Fibroblast of skin of right biceps (primary cell): ENCODE data around the gene NGEF.
A peak's percentile ranks its signal among the peaks of the same experiment; 100 is the strongest.
"Not testable (repeated sequence)": the region's sequence is repeated elsewhere in the genome, so short reads cannot be mapped to it uniquely, and the experiment has no call there.

Source experiments
- DNase-seq: peaks from one replicate; pipeline ENCODE4 v3.0.0-alpha.2; 2013

The NGEF gene

GRCh38 chr2:232925153-232925820 lies 87.8 kb downstream of the NGEF start:
- DNase-seq: no peak

- DNase-seq: no peak
These were observed 88.6 kb downstream of the NGEF start for GRCh38 chr2:232924433-232924832.

- no peak for DNase-seq
These were observed 92.3 kb downstream of the NGEF start for GRCh38 chr2:232920760-232921159.

GRCh38 chr2:232920055-232920454 lies 93.0 kb downstream of the NGEF start:
- no peak for DNase-seq

- DNase-seq: no peak
These were observed 93.9 kb downstream of the NGEF start for GRCh38 chr2:232919141-232919540.

- DNase-seq: no peak
These were observed 99.2 kb downstream of the NGEF start for GRCh38 chr2:232913903-232914302.

GRCh38 chr2:232911712-232912277 lies 101.3 kb downstream of the NGEF start:
- no peak for DNase-seq

GRCh38 chr2:232910376-232910775 lies 102.7 kb downstream of the NGEF start:
- DNase-seq: no peak

GRCh38 chr2:232908695-232909094 lies 104.4 kb downstream of the NGEF start:
- no peak for DNase-seq

GRCh38 chr2:232907718-232908085 lies 105.4 kb downstream of the NGEF start:
- not testable (repeated sequence) for DNase-seq

GRCh38 chr2:232906867-232907717 lies 106.0 kb downstream of the NGEF start:
- not testable (repeated sequence) for DNase-seq

GRCh38 chr2:232903989-232904388 lies 109.1 kb downstream of the NGEF start:
- no peak for DNase-seq

- peak; percentile 91 for DNase-seq
These were observed 111.1 kb downstream of the NGEF start for GRCh38 chr2:232901736-232902578.

- DNase-seq: no peak
These were observed 112.0 kb downstream of the NGEF start for GRCh38 chr2:232900811-232901735.

GRCh38 chr2:232898592-232899543 lies 114.2 kb downstream of the NGEF start:
- peak; percentile 62 for DNase-seq

GRCh38 chr2:232897598-232898408 lies 115.3 kb downstream of the NGEF start:
- DNase-seq: no peak

GRCh38 chr2:232896720-232897597 lies 116.1 kb downstream of the NGEF start:
- DNase-seq: no peak

- no peak for DNase-seq
These were observed 116.9 kb downstream of the NGEF start for GRCh38 chr2:232896111-232896510.

- no peak for DNase-seq
These were observed 118.3 kb downstream of the NGEF start for GRCh38 chr2:232894746-232895145.
